Aorta (tissue), 5 donors: Measurements from ENCODE around the gene GPR4. TPM values are rescaled to one million over a fixed set of nuclear protein-coding genes. Genes with fewer than 3 reads are reported as not detected.
A peak's percentile ranks its signal among the peaks of the same experiment; 100 is the strongest.

Source experiments
- ATAC-seq: fragments of 200-7000 bp; cut with Tn5 transposase; one replicate; pipeline ENCODE4 v1.9.1; 2022; ENCODE audit warnings: moderate library complexity; ENCODE audit not compliant: low FRiP score
- DNase-seq, 2 donors: peaks; one replicate each; pipeline ENCODE4 v3.0.0-alpha.2; 2020
- H3K27ac ChIP-seq, 2 donors: one replicate each; pipeline ENCODE4 v1.5.1; 2013; ENCODE audit warnings: low read length in 2 of 2, mild to moderate bottlenecking in 2 of 2, moderate library complexity in 2 of 2, control low read depth in 1 of 2, inconsistent platforms in 1 of 2, low read depth in 1 of 2
- H3K27me3 ChIP-seq, 2 donors: one replicate each; pipeline ENCODE4 v1.6.1; 2013; ENCODE audit warnings: control low read depth in 1 of 2, low read length in 1 of 2, mild to moderate bottlenecking in 1 of 2, moderate library complexity in 1 of 2; ENCODE audit not compliant: insufficient read depth in 2 of 2, control insufficient read depth in 1 of 2
- H3K36me3 ChIP-seq, 2 donors: one replicate each; pipeline ENCODE4 v1.6.1; 2013; ENCODE audit warnings: control low read depth in 1 of 2, low read length in 1 of 2, mild to moderate bottlenecking in 1 of 2; ENCODE audit not compliant: insufficient read depth in 2 of 2, control insufficient read depth in 1 of 2
- H3K4me1 ChIP-seq, 2 donors: one replicate each; pipeline ENCODE4 v1.6.1; 2013; ENCODE audit warnings: low read length in 2 of 2, control low read depth in 1 of 2, mild to moderate bottlenecking in 1 of 2, moderate library complexity in 1 of 2; ENCODE audit not compliant: insufficient read depth in 2 of 2, control insufficient read depth in 1 of 2
- H3K4me3 ChIP-seq, 2 donors: one replicate each; pipeline ENCODE4 v1.5.1; 2013; ENCODE audit warnings: low read length in 2 of 2, control low read depth in 1 of 2, mild to moderate bottlenecking in 1 of 2
- H3K9me3 ChIP-seq: one replicate; pipeline ENCODE4 v1.6.1; 2013; ENCODE audit warnings: mild to moderate bottlenecking, low read length; ENCODE audit not compliant: control insufficient read depth
- WGBS, 2 donors: extraction: QIAGEN DNeasy Blood & Tissue Kit; methylation state at CpG; one replicate each; pipeline ENCODE4 v1.1.7; 2013; 5-methylcytosine and 5-hydroxymethylcytosine counted together
- intact Hi-C, 2 donors: fragments of 100-400 bp; cut with DNase I; formaldehyde crosslinking; loops; one replicate each; pipeline versions ENCODE4 v1.14.2 to v1.15.0; 2022
- polyA plus RNA-seq, 2 donors: library from polyadenylated mRNA; stranded (reverse); fragments of 200-250 nt; gene quantifications; one replicate each; pipeline ENCODE4 v1.2.3, GENCODE V29; 2013
- total RNA-seq, 2 donors: library from RNA; stranded (reverse); fragmentation: NEBNext Ultra II Directional; extraction: Animal tissue kit (Norgen Biotek cat#: 25700); gene quantifications; one replicate each; pipeline ENCODE4 v1.2.1, GENCODE V29; 2021
- donor health status: healthy with polysubstance abuse.
- donor health status: Bipolar disorder and iron deficiency.
- donor health status: DM: no; HTN: no; CAD: no.
- donor health status: DM: no; HTN: no; CAD: no.
- donor health status: DM: yes; HTN: yes; CAD: no.

The GPR4 gene
- total and polyA plus RNA-seq, 4 donors: 0.63 to 10.9 (median 5.9) TPM

GRCh38 chr19:45641274-45642105 is 39.5 kb upstream of the GPR4 start:
- no peaks in the 10 kb centered on the region for H3K36me3 ChIP-seq
- peak; percentile 86 to 88 for DNase-seq
- ATAC-seq: peak; percentile 47
- H3K4me3 ChIP-seq: no peak overlapping the region
- whole genome bisulfite sequencing, 2 donors: 4% methylated on average over 37 to 40 of the region's 40 CpGs
- peak overlapping the region in 1 of 2 donors; percentile 39 for H3K27ac ChIP-seq
- H3K27me3 ChIP-seq: no peaks in the 10 kb centered on the region
- H3K4me1 ChIP-seq: peaks cover 0 to 2% of the 10 kb centered on the region in 2 donors
- H3K9me3 ChIP-seq: no peaks in the 10 kb centered on the region
- intact Hi-C loops: loop anchor here (2.0 to 5.0 kb wide), 3 partner anchors 33 to 134 kb away; partner anchors contain the start of gene VASP (in 1 of the 2)

DNA sequence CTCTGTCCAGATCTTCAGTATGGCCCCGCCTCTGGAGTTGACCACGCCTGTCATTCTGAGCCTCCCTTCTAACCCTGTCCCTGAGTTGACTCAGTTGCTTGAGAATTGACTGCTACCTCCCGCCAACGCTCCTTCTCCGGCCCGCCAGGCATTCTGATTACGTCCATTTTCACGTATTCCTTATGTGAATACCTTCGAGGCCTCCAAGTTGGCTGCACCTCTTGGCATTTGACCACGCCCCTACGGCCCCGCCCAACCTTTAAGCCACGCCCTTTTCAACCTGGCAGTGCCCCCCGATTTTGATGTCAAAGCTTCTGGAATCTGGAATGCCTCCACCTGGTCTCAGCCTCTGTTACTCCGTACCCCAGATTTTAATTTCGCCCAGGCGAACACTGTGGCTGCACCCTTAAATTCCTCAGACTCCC is 38.8 kb upstream of the GPR4 start:
- intact Hi-C loops: loop anchor here (2.0 to 5.0 kb wide), 3 partner anchors 32 to 134 kb away; partner anchors contain the start of gene VASP (in 1 of the 2)
- H3K27me3 ChIP-seq: no peaks in the 10 kb centered on the region
- ATAC-seq: no peak
- DNase-seq: no peak
- H3K4me1 ChIP-seq: peaks cover 0 to 2% of the 10 kb centered on the region in 2 donors
- no peaks in the 10 kb centered on the region for H3K9me3 ChIP-seq
- WGBS, 2 donors: 55 to 56% methylated on average over 17 of the region's 17 CpGs
- H3K27ac ChIP-seq: no peak overlapping the region
- no peak overlapping the region for H3K4me3 ChIP-seq
- H3K36me3 ChIP-seq: no peaks in the 10 kb centered on the region

GRCh38 chr19:45638930-45639729 is 37.1 kb upstream of the GPR4 start, which contains the start of gene EML2:
Gene EML2 (minus strand): TSS chr19:45639397. CDS start chr19:45639376, 21 bp downstream.
- WGBS, 2 donors: 4 to 5% methylated on average over 49 to 52 of the region's 52 CpGs
- ATAC-seq: peak; percentile 57
- intact Hi-C loops: no loop called here
- Histone ChIP-seq H3K9me3 (no peaks in the 10 kb centered on the region), H3K36me3 (no peaks in the 10 kb centered on the region), H3K27ac (peak within 1 kb of the TSS in 1 of 2 donors; percentile 12), H3K4me3 (peak within 1 kb of the TSS; percentile 66 to 68), H3K27me3 (no peaks in the 10 kb centered on the region), H3K4me1 (peaks cover 0 to 2% of the 10 kb centered on the region in 2 donors)
- peak in 1 of 2 donors; percentile 86 for DNase-seq

DNA sequence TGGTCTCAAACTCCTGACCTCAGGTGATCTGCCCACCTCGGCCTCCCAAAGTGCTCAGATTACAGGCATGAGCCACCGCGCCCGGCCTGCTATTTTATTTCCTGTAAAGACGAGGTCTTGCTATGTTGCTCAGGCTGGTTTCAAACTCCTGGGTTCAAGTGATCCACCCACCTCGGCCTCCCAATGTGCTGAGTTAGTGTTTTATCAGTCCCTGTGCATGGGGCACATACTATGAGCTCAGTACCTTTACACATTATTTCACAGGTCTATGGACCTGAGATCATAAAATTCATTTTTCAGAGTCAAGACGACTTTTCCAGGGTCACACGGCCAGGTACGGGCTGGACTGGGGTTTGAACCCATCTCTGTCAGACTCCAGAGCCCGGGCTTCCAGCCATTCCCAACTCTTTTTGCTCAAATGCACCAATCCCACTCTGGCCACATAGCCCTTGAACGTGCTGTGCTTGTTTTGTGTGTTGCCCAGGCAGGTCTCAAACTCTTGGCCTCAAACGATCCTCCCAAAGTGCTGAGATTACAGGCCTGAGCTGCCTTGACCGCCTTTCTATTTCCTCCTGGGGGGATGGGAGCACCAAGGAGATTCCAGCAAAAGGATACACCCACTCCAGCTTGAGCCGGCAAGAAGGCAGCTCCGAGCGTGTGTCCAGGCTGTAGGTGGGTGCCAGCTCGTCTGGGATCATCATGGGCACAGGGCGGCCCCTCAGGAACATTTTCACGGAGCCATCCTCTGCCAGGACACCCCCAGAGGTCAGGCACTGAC is 36.1 kb upstream of the GPR4 start:
- H3K36me3 ChIP-seq: no peaks in the 10 kb centered on the region
- H3K4me1 ChIP-seq: peaks cover 0 to 2% of the 10 kb centered on the region in 2 donors
- H3K27ac ChIP-seq: peak overlapping the region in 1 of 2 donors; percentile 12
- ATAC-seq (no peak), DNase-seq (no peak)
- intact Hi-C loops: no loop called here
- H3K9me3 ChIP-seq: no peaks in the 10 kb centered on the region
- WGBS, 2 donors: 52 to 54% methylated on average over 19 of the region's 19 CpGs
- no peaks in the 10 kb centered on the region for H3K27me3 ChIP-seq
- H3K4me3 ChIP-seq: peak overlapping the region in 1 of 2 donors; percentile 66

DNA sequence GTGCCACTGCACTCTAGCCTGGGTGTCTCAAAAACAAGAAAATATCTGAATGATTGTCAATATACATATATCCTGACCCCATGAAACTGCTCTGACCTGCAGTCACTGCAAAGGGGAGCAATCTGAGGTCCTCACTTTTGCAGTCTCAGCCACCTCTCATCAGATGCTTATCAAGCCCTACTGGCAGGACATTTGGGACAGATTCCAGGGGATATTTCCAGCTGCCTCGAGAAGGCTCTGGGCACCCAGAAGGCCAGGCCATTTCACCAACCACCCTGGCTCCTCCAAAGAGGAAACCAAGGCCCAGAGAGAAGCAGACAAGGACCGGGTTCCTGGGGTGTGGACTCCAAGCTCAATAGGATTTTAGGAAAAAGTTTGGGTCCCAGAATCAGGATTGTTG is 34.9 kb upstream of the GPR4 start:
- Histone ChIP-seq H3K36me3 (no peaks in the 10 kb centered on the region), H3K4me1 (peaks cover 0 to 2% of the 10 kb centered on the region in 2 donors), H3K27ac (no peak overlapping the region), H3K4me3 (no peak overlapping the region), H3K27me3 (no peaks in the 10 kb centered on the region), H3K9me3 (no peaks in the 10 kb centered on the region)
- ATAC-seq (no peak), DNase-seq (no peak)
- intact Hi-C loops: no loop called here
- WGBS, 2 donors: 17 to 22% methylated on average over 2 of the region's 2 CpGs

DNA sequence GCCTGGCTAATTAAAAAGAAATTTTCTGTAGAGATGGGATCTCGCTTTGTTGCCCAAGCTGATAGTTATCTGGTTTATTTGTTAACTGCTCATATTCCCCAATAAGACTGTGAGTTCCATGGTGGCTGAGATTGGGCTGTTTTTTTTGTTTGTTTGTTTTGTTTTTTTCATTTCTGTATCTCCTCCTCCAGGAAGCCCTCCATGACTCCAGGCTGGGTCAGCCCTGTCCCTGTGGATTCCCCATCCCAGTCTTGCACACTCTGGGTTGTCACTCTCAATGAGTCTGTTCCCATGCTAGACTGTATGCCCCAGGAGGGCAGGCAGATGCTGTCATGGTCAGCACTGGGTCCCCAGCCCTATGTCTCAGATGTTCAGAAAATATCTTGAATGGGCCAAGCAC is 34.3 kb upstream of the GPR4 start:
- no peak overlapping the region for H3K4me3 ChIP-seq
- peak overlapping the region in 1 of 2 donors; percentile 23 for H3K27ac ChIP-seq
- intact Hi-C loops: no loop called here
- ATAC-seq: no peak
- H3K9me3 ChIP-seq: no peaks in the 10 kb centered on the region
- peaks cover 0 to 2% of the 10 kb centered on the region in 2 donors for H3K4me1 ChIP-seq
- 91 to 94% methylated on average over 1 of the region's 1 CpG for WGBS, 2 donors
- DNase-seq: no peak
- H3K27me3 ChIP-seq: no peaks in the 10 kb centered on the region
- H3K36me3 ChIP-seq: no peaks in the 10 kb centered on the region

DNA sequence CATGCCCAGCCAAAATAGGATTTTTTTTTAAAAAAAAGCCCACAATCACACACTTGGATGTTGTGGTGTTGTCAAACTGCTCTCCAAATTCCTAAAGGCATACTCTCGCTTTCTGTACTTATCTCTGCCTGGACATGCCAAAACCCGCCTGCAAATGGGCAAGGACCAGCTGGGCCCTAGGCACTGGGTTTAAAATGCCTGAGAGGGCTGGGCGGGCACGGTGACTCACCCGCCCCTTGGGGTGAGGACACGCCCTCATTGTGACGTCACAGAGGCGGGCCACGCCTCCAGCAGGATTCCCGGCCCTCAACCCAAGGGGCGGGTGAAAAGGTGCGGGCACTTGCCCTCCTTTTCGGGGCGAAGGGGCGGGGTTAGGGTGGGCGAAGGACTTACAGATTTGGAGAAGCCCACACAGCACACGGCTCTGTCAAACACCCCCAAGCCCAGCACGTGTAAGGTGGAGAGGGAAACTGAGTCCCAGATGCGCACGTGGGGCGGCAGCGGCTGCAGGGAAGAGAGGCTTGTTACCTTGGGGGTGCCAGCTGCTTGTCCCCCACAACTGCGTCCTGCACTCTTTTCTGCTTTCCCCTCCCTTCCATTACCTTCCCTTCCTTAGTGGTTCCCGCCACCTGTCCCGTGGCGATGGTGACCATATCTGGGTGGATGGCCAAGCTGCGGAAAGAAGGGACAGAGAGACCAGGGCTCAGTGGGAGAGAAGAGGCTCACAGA is 30.6 kb upstream of the GPR4 start:
- no peaks in the 10 kb centered on the region for H3K27me3 ChIP-seq
- ATAC-seq (peak; percentile 89), DNase-seq (peak; percentile 91 to 94)
- no peaks in the 10 kb centered on the region for H3K36me3 ChIP-seq
- peak overlapping the region in 1 of 2 donors; percentile 65 for H3K27ac ChIP-seq
- intact Hi-C loops: no loop called here
- 31 to 34% methylated on average over 27 of the region's 27 CpGs for WGBS, 2 donors
- H3K9me3 ChIP-seq: no peaks in the 10 kb centered on the region
- no peaks in the 10 kb centered on the region for H3K4me1 ChIP-seq
- H3K4me3 ChIP-seq: no peak overlapping the region
